NCI-H1092 treated with DMSO at 0.1 percent for 48 hours (cell line): ENCODE data around the gene IL2RA.
"Not testable (repeated sequence)": the region's sequence is repeated elsewhere in the genome, so short reads cannot be mapped to it uniquely, and the experiment has no call there.

ENCODE experiments used
- DNase-seq: peaks from one replicate; lab custom pipeline; 2025; lab: John Stamatoyannopoulos, UW

The IL2RA gene

DNA sequence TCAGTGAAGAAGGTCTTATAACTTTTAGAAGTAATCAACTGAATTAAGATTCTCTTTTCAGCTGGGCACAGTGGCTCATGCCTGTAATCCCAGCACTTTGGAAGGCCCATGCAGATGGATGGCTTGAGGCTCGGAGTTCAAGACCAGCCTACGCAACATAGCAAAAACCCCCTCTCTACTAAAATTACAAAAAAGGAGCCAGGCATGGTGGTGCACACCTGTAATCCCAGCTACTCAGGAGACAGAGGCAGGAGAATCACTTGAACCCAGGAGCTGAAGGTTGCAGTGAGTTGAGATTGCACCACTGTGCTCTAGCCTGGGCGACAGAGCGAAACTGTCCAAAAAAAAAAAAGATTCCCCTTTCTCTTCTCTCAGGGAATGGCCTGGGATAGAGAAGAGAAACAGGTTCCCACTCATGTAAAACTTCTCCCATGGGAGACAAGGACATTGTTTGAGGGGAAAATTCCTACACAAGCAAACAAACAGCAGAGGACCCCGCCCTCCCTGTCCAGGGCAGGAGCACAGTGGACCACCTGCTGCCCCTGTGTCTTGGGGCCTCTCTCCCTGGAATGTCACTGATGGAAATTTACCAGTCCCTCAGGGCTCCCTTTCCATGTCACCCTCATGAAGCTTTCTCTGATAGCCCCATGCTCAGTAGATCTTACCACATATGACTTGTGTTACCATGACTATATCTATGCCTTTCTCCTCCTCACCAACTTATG, 5.6 kb downstream of the IL2RA start:
- DNase-seq = no peak

GRCh38 chr10:6055929-6056328, 6.2 kb downstream of the IL2RA start:
- no peak for DNase-seq

DNA sequence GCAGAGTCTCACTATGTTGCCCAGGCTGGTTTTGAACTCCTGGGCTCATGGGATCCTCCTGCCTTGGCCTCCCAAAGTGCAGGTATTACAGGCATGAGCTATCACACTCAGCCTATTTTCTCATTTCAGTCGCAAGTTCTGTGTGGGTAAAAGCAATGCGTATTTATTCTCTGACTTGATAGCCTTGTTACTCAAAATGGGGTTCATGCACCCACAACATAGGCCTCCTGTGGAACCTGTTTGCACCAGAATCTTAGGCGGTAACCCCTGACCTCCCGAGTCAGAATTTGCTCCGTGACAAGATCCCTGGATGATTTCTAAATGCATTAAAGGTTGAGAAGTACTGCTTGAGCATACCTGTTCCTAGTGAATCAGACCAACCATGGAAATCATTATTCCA, 7.3 kb downstream of the IL2RA start:
- no peak for DNase-seq

DNA sequence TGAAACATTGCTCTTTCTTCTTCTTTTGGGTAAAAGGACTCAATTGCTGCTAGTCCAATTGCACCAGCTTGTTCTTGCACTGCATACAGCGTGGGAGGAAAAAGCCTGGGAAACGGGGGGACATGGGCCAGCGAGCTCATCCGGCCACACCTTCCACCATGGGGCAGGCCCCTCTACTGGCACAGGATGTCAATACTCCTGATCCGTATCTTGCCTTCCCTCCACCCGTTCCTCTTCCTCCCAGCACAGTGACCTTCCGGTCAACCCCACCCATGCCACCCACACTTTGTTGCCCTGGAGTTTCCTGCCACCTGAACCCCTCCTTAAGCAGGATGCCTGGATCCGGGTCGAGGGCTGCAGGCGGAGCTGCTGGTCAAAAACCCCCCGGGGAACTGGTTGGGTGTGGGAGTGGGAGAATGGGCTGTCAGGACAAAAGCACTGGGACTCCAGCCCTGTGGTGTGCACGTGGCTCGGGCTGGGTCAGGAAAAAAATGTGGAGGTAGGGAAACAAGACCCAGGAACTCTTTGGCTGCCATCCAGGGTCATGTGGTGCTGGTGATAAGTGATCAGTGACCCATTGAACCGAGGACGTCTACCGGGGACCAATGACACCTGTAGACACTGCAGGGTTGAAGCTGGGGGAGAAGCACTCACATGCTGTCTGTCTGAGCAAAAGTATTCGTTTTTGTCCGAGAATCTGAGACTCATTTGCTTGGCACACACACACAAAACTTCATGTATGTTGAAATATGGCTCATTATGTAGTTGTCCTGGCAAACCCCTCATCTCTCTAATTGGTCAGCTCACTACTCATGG, 8.1 kb downstream of the IL2RA start:
- DNase-seq = no peak

DNA sequence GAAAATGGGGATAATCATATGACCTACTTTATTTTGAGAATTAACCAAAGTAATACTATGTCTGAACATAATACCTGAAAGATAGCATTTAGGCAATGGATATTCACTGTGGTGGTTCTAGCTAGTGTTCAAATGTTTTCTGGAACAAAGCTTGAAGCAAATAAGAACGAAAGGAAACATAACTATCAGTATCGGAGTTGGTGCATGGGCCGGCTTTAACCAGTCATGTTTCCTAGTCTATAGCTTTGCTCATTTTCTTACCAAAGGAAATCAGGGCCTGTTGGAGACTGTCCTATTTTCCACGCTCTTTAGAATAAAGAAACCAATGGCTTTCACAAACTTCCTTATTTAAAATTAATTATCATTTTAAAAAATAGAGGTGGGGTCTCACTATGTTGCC, 8.9 kb downstream of the IL2RA start:
- DNase-seq = no peak

- no peak for DNase-seq
These were observed 9.6 kb downstream of the IL2RA start for GRCh38 chr10:6052247-6053221.

DNA sequence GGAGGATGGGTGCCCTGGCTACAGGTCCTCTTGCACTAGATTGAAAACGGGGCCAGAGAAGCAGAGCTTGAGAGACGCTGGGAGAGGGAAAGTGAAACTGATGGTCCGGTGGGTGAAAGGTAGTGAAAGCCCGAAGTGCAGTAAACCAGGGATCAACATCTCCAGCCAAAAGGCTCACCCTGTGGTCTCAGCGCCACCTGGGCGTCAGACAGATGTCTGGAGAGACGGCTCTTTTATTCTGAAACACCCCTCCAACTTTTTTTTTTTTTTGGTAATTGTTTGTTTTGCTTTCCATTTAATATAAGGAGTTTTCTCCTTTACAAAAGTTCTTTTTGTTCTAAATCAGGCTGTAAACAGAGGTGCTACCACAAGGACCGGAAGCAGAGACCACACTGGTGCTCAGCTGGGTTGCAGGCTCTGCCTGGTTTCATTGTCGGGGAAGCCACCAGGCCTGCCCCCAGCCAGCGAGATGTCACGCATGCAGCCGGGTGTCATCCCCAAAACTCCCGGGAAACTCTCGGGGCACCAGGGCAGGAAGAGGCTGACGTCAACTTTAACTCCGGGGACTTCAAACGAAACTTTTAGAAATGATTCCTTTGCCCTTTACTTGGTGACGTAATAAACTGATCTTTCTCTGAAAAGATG, 11.2 kb downstream of the IL2RA start:
- DNase-seq = peak; percentile 1

- DNase-seq = no peak
These were observed 13.2 kb downstream of the IL2RA start for GRCh38 chr10:6049031-6049400.

DNA sequence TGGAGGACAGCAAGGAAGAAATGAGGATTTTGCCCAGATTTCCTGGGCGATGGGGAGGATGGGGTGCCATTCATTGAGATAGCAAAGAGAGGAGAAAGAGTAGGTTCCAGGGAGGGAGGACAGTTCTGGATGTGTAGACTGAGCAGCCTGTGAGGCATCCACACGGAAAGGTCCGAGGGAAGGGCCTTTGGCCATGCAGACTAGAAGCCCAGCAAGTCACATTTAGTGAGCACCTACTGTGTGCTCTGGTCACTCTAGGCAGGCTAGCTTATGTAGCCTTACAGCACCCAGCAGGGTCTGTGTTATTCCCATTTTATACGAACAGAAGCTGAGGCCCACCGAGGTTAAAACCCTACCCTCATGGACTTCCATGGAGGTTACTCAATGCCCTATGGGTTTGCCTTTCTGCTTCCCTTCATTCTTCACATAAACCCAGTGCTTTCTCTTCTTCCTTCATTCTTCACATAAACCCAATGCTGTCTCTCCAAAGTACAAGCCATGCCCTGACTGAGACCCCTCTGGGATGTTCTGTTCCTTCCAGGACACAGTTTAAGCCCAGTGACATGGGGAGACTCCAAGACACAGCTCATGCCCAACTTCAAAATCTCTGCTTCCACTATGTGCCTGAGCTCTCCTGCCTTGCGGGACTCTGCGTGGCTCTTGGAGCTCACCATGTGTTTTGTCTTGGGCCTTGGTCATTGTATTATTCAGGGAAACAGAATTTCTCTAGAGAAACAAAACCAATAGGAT, 13.7 kb downstream of the IL2RA start:
- no peak for DNase-seq

GRCh38 chr10:6047847-6048246, 14.3 kb downstream of the IL2RA start:
- DNase-seq = no peak

DNA sequence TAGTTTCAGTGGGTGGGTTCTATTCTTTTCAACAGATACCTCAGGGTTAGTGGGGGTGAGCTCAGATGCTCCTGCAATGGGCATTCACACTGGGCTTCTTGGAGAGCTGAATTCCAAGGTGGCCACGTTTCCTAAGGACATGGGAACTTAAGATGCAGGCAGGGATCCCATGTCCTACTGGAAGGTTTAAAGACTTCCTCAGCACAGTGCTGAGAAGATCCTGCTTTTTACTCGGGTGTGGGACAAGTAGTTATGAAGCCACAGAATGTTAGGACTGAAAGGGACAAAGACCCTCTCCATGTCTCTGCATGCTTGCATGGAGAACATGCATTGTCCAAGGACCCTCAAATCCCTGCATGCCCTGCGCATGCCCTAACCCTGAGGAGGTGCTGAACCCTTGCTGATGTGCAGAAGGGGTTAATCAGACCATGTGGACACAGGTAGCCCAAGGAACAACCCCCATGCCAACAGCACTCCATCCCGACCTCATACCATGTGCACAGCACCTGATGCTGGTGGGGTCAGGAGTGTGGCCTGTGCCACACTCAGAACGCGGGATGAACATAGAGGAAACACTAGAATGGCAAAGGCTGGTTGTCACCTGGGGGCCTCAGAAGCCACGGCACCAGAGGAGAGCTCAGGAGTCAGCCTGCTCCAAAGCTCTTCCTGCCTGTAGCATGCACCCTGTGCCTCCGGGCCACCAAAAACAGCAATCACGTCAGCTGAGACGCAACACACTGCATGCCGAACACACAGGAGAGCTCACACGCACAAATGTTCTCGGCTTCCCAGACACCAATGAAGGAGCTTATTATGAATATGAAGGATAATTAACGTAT, 15.2 kb downstream of the IL2RA start:
- no peak for DNase-seq

DNA sequence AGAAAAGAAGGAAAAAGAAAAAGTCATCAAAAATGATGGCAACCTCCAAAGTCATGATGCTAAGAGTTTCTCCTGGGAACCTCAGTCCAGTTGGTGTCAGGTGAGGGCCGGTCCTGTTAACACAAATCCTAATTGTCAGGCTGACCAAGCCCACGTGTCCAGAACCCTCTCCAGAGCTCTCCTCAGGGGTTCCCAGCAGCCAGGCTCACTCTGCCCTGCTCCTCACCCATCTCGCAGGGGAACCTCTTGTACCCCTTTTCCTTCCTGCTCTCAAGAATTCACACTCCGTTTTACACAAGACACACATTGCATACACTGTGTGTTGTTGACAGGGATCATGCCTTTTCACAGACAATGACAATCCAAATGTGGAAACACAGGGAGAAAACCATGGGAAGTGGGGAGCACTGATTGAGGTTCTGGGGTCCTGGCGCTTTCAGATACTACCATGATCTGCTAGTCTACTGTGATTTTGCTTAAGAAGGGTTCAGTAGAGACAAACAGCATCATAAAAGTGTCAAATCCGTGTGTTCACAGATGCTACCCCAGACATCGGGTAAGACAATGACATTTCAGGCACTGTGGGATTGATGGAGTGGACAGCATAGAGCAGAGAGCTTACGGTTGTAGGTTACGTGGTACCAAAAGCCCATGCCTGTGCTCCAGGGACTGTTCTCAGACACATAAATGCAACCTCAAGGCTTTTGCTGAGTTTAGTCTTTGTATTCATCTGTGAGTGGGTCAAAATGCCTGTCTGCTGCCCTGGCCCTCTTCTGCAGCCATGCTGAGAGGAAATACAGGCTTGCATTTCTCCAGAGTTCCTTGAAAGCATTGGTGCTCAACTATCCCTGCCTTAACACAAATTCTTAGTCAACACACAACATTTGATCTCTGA, 16.0 kb downstream of the IL2RA start:
- DNase-seq = no peak

GRCh38 chr10:6045314-6045848, 16.8 kb downstream of the IL2RA start:
- DNase-seq = no peak

- DNase-seq = no peak
These were observed 17.3 kb downstream of the IL2RA start for GRCh38 chr10:6044751-6045313.

GRCh38 chr10:6044060-6044459, 18.1 kb downstream of the IL2RA start:
- no peak for DNase-seq

GRCh38 chr10:6043377-6043776, 18.8 kb downstream of the IL2RA start:
- DNase-seq = not testable (repeated sequence)

DNA sequence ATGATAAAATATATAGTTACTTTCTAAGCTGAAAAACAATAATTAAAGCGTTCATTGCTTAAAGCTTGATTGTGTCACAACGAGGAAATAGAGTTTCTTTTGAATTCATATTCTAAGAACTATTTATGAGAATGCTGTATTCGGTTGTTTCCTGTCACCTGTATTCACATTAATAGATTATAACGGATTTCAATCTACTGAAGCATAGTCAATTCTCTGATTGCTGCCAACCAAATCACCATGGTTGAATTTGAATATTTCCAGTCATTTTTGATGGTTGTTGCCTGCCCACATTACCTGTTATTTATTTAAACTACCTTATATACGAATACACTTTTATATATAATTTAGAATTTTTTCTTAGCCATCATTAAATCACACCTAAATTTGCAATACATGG, 22.0 kb downstream of the IL2RA start:
- no peak for DNase-seq

- DNase-seq = no peak
These were observed 22.5 kb downstream of the IL2RA start for GRCh38 chr10:6039711-6040110.
